ENCODE data around the gene FMNL2.

DNA sequence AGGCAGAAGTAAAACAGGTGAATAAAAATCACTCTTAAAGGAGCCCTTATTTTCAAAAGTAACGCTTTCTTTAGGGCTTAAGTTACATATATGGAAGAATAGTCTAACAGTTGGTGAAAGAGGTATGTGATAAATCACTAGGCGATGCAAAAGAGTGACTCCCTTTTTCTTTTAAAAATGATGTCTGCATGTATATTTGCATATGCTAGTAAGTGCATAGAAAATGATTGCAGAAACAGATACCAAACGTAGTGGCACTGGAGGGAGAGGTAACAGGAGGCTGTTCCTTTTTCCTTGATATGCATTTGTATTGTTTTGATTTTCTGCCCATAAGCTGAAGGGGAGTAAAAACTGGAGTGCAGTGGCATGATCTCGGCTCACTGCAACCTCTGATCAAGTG lies 224.0 kb downstream of the FMNL2 start:
- TF ChIP-seq, protein P1, sequence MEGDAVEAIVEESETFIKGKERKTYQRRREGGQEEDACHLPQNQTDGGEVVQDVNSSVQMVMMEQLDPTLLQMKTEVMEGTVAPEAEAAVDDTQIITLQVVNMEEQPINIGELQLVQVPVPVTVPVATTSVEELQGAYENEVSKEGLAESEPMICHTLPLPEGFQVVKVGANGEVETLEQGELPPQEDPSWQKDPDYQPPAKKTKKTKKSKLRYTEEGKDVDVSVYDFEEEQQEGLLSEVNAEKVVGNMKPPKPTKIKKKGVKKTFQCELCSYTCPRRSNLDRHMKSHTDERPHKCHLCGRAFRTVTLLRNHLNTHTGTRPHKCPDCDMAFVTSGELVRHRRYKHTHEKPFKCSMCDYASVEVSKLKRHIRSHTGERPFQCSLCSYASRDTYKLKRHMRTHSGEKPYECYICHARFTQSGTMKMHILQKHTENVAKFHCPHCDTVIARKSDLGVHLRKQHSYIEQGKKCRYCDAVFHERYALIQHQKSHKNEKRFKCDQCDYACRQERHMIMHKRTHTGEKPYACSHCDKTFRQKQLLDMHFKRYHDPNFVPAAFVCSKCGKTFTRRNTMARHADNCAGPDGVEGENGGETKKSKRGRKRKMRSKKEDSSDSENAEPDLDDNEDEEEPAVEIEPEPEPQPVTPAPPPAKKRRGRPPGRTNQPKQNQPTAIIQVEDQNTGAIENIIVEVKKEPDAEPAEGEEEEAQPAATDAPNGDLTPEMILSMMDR (IDR thresholded peaks at IDR 0.05; ENCODE audit: insufficient read depth, low read length, poor library complexity, severe bottlenecking) = no peak
- no peak for TF ChIP-seq EZH2phosphoT487 (conservative IDR thresholded peaks at IDR 0.05; ENCODE audit: low read length)

Data from SU-DHL-6 (cell line).